PC-9 (cell line): ENCODE measurements around the gene LCE3B.

Experiments
- EZH2 ChIP-seq: fragments of 200-600 bp; sonication (generic); IDR thresholded peaks from 2 replicates; pipeline ENCODE4 v1.8.0; 2017; ENCODE audit warnings: antibody characterized with exemption, low read depth
- TF ChIP-seq, protein P1 (sequence below): fragments of 200-600 bp; sonication (generic); conservative IDR thresholded peaks from 2 replicates; pipeline ENCODE4 v1.6.1; 2017; ENCODE audit warnings: mixed run types, antibody characterized with exemption, mild to moderate bottlenecking, moderate library complexity

GRCh38 chr1:152643945-152644344 is 30.3 kb downstream of the LCE3B start:
- no peak for TF ChIP-seq EZH2
- TF ChIP-seq, protein P1, sequence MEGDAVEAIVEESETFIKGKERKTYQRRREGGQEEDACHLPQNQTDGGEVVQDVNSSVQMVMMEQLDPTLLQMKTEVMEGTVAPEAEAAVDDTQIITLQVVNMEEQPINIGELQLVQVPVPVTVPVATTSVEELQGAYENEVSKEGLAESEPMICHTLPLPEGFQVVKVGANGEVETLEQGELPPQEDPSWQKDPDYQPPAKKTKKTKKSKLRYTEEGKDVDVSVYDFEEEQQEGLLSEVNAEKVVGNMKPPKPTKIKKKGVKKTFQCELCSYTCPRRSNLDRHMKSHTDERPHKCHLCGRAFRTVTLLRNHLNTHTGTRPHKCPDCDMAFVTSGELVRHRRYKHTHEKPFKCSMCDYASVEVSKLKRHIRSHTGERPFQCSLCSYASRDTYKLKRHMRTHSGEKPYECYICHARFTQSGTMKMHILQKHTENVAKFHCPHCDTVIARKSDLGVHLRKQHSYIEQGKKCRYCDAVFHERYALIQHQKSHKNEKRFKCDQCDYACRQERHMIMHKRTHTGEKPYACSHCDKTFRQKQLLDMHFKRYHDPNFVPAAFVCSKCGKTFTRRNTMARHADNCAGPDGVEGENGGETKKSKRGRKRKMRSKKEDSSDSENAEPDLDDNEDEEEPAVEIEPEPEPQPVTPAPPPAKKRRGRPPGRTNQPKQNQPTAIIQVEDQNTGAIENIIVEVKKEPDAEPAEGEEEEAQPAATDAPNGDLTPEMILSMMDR, result no peak
